ENCODE measurements around the gene RTP5.

DNA sequence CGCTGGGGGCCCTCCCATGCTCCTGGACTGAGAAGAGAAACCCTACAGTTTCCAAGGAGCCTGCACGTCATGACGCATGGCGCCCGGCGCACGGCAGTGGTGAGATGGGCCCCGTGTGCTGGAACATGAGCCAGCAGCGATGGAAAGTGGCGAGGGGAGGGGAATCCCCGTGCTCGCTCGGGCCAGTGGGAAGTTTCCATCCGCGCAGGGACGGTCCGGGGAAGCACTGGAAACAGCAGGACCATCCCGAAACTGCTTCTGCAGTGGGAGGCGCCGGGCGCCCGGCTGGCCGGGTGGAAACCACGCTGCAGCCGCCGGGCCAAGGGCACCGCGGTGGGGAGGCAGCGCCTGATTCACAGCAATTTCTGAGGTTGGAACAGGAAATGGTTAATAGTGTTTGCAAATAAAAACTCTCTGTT, 6.0 kb upstream of the RTP5 start:
- TF ChIP-seq, protein P1, sequence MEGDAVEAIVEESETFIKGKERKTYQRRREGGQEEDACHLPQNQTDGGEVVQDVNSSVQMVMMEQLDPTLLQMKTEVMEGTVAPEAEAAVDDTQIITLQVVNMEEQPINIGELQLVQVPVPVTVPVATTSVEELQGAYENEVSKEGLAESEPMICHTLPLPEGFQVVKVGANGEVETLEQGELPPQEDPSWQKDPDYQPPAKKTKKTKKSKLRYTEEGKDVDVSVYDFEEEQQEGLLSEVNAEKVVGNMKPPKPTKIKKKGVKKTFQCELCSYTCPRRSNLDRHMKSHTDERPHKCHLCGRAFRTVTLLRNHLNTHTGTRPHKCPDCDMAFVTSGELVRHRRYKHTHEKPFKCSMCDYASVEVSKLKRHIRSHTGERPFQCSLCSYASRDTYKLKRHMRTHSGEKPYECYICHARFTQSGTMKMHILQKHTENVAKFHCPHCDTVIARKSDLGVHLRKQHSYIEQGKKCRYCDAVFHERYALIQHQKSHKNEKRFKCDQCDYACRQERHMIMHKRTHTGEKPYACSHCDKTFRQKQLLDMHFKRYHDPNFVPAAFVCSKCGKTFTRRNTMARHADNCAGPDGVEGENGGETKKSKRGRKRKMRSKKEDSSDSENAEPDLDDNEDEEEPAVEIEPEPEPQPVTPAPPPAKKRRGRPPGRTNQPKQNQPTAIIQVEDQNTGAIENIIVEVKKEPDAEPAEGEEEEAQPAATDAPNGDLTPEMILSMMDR (IDR thresholded peaks at IDR 0.05; ENCODE audit: extremely low read depth in 1 of 2, insufficient read depth in 1 of 2, low read depth in 1 of 2, low read length in 2 of 2): no peak
- TF ChIP-seq EZH2 (IDR thresholded peaks at IDR 0.05; ENCODE audit: borderline replicate concordance, low read depth, low read length, severe bottlenecking) (no peak), POLR2A (IDR thresholded peaks at IDR 0.05; ENCODE audit: low read depth, low read length) (no peak), POLR2AphosphoS5 (IDR thresholded peaks at IDR 0.05; ENCODE audit: insufficient read depth, low read depth, low read length) (no peak), JUN (IDR thresholded peaks at IDR 0.05; ENCODE audit: borderline replicate concordance, insufficient read depth, insufficient read length, low read depth) (no peak)
- TF ChIP-seq, protein P2, sequence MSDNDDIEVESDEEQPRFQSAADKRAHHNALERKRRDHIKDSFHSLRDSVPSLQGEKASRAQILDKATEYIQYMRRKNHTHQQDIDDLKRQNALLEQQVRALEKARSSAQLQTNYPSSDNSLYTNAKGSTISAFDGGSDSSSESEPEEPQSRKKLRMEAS (IDR thresholded peaks at IDR 0.05; ENCODE audit: insufficient read depth, insufficient read length): no peak
